GM08714 (cell line): ENCODE results near the gene DLL4.

ENCODE experiments used
- H3K4me3 ChIP-seq: fragments of 200-500 bp; sonication (Bioruptor generic); 2 replicates; pipeline ENCODE4 v1.5.1; 2014; ENCODE audit warnings: mild to moderate bottlenecking, low read length, inconsistent platforms
- ZNF274 ChIP-seq: IDR thresholded peaks from 2 replicates; pipeline ENCODE4 v1.6.1; 2012; ENCODE audit warnings: mild to moderate bottlenecking, low read depth, low read length

The DLL4 gene

DNA sequence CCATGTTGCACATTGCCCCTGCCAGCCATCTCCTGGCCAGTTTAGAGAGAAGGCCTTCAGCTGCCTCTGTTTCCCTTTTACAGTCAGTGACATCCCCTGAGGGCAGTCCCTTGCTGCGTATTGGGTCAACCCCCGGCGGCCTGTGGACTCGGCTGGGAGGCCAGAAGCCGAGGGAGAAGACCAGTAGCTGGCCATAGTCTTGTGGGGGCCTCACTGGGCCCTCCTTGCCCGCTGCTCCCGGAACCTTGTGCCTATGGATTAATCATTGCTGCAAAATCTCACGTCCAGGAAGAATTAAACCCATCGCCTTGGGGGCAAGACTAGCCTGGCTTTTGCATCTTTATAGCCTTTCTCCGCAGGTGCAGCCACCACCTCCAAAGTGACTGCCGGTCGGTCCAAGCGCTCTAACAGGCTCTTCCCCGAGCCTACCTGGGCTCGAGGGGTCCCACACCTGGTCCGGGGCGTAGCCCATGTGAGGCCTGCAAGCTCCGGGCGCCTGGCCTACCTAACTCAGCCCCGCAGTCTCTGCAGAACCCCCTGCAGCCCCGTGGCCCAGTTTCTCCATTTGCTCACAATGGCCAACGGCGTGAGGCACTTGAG lies 23.3 kb downstream of the DLL4 start:
- no peak for TF ChIP-seq ZNF274
- H3K4me3 ChIP-seq: peak overlapping the region; percentile 59; the same call in 1 of the 2 replicates

DNA sequence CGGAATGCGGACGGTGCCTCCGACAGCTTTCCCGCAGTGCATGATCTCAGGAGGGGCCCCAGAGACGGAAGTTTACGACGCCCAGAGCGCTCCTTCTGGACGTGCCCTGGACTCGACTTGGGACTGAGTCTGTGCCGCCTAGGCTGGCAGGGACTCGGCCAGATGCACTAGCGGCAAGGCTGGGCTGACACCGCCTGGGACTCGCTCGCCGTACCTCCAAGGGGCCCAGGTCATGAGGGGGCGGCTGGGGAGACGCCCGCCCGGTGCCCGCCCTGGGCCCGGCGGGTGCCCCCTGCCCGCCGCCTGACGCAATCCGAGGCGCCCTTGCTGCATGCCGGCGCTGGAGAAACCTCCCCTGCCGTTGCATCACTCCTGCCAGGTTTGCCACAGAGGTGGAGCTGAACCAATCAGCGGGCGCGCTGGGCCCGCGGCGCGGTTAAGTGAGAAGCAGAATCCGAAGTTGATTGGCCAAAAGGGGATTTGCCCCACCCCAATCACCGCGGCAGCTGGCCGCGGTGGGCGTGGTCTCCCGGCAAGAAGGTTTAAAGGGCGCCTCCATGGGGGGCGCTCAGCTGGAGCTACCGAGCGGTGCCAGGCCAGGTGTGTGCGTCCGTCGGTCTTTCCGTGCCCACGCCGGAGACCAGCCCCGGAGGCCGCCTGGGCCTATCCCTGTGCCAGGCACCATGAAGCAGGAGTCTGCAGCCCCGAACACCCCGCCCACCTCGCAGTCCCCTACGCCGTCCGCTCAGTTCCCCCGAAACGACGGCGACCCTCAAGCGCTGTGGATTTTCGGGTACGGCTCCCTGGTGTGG lies 24.0 kb downstream of the DLL4 start, which contains the start of gene CHAC1:
Gene CHAC1, plus strand, starts transcription at position 571 of the 812 bp plus-strand sequence. Its CDS starts 113 bp downstream, at position 684.
- H3K4me3 ChIP-seq: peak within 1 kb of the TSS; percentile 59; the same call in 1 of the 2 replicates
- no peak for TF ChIP-seq ZNF274

DNA sequence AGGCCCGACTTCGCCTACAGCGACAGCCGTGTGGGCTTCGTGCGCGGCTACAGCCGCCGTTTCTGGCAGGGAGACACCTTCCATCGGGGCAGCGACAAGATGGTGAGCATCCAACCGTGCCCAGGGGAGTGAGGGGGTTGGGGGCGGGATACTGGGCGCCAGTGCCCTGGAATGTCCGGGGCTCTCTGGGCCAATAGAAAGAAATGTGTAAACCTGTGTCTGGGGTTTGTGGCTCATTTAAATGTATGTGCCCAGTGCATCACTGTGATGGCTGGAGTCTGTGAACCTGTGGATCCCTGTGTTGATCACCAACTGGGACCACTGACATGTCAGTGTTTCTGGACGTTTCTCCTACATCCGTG lies 24.6 kb downstream of the DLL4 start:
- peak overlapping the region; percentile 59; the same call in 1 of the 2 replicates for H3K4me3 ChIP-seq
- TF ChIP-seq ZNF274: no peak

DNA sequence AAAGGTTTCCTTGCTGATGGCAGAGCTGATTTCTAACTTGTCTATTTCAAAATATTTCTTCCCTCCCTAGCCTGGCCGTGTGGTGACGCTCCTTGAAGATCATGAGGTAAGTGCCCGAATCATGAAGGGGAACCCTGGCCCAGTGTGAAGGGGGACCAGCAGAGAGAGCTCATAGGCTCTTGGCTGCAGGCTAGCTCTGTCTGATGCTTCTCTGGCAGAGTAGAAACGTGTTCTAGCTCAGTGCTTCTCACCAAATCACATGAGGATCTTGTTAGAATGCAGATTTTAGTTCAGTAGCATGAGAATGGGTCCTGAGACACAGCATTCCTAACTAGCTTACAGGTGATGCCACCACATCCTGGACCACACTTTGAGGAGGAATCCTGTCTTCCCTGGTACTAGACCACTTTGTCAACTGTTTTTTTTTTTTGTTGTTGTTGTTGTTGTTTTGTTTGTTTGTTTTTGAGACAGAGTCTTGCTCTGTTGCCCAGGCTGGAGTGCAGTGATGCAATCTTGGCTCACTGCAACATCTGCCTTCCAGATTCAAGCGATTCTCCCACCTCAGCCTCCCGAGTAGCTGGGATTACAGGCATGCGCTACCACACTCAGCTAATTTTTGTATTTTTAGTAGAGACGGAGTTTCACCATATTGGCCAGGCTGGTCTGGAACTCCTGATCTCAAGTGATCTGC lies 25.2 kb downstream of the DLL4 start:
- H3K4me3 ChIP-seq: peak overlapping the region; percentile 59; the same call in 1 of the 2 replicates

- TF ChIP-seq ZNF274: no peak
- no peak overlapping the region for H3K4me3 ChIP-seq
These were observed 26.2 kb downstream of the DLL4 start for GRCh38 chr15:40955141-40955903.

DNA sequence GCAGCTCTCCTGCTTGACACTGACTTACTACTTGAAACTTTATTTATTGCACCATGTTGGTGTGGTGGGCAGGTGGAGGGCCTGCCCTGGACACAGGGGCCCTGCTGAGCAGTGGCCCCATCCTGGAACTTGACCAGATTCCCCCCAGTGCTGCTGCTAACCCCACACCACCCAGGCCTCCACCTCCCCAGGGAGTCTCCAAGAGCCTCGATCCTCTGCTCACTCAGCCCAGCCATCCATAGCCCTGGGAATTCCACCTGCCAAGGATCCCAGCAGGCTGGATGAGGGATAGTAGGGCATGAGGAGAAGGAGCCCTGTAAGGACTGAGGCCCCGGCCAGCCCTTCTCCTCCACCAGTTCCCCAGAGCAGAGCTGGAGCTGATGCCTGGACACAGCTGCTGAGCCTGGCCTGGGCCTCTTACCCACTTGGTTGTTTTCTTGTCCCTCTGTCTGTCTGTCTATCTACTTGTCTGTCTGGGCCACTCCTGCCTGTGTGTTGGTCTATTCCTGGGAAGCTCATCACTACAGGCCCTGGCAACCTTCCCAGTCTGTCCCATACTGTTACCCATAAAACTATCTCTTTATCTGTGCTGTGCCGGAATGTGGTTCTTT lies 26.9 kb downstream of the DLL4 start:
- no peak overlapping the region for H3K4me3 ChIP-seq
- TF ChIP-seq ZNF274: no peak

- no peak overlapping the region for H3K4me3 ChIP-seq
- no peak for TF ChIP-seq ZNF274
These were observed 27.4 kb downstream of the DLL4 start for GRCh38 chr15:40956541-40956982.

DNA sequence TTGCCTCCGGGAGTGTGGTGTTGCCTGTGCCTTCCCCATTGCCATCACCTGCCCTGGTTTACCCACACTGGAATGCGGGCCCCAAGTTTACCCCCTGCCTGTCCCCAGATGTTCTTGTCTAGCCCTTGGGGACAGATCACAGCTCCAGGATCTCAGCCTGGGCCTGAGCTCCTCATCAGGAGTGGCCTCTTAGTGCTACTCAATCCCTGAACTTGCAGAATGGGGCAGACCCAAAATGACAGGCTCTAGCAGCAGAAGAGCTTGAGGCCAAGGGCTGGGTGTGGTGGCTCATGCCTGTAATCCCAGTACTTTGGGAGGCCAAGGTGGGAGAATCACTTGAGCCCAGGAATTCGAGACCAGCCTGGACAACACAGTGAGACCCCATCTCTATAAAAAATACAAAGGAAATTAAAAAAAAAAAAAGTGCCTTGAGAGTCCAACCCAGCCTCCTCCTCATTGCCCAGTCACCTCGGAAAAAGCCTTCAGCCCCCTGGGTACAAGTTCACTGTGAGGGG lies 28.0 kb downstream of the DLL4 start:
- no peak for TF ChIP-seq ZNF274
- H3K4me3 ChIP-seq: no peak overlapping the region

- no peak overlapping the region for H3K4me3 ChIP-seq
- no peak for TF ChIP-seq ZNF274
These were observed 28.5 kb downstream of the DLL4 start for GRCh38 chr15:40957581-40958051.

DNA sequence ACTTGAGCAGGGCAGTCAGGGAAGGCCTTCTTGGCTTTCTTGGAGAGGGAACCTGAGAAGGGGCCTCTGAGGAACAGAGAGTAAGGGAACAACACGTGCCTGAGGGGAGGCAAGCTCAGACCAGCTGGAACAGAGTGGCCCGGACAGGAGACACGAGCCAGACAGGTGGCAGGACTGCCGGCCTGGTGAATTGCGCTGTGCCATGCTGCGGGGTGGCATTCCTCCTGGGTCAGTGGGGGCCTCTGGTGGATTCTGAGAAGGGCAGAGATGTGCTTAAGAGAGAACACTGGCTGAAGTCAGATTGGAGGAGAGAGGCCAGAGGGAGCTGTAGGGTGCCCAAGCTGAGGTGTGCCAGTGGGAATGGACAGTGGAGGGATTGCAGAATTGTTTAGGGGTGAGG lies 29.0 kb downstream of the DLL4 start:
- no peak overlapping the region for H3K4me3 ChIP-seq
- no peak for TF ChIP-seq ZNF274

GRCh38 chr15:40958723-40959122 lies 29.6 kb downstream of the DLL4 start:
- no peak for TF ChIP-seq ZNF274
- no peak overlapping the region for H3K4me3 ChIP-seq

DNA sequence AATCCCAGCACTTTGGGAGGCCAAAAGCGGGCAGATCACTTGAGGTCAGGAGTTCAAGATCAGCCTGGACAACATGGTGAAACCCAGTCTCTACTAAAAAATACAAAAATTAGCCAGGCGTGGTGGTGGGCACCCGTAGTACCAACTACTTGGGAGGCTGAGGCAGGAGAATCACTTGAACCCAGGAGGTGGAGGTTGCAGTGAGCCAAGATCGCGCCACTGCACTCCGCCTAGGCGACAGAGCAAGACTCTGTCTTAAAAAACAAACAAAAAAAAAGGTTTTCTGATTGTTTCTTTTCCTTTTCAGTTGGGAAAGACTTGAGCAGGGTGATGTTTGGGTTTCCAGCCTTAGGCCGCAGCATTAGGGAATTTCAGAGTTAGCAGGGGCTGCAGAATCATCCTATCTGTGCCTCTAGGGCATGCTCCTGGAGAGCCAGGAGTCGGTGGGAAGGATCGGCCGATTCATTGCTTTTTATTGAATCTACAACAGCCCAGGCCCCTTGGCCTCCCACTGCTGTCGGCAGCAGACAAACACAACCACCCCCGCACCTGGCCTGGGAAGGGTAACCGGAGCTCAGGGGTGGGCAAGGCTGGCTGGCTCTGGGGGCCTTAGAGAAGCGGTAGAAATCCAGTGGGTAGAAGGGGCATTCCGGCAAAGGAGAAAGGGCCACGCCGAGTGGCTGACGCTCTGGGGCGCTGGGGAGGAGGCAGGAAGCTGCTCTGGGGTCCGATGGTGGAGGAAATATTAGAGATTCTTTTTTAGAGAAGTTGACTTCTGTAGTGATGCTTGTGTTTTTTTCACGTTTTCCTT lies 30.4 kb downstream of the DLL4 start:
- no peak for TF ChIP-seq ZNF274
- H3K4me3 ChIP-seq: no peak overlapping the region
